Endothelial cell of umbilical vein (primary cell): ENCODE results near the gene RPS29.

Experiments used
- EZH2 ChIP-seq: IDR thresholded peaks from 2 replicates; pipeline ENCODE4 v1.6.1; 2012; ENCODE audit warnings: borderline replicate concordance, low read depth, mild to moderate bottlenecking, moderate library complexity, low read length, inconsistent platforms; ENCODE audit not compliant: severe bottlenecking
- FOS ChIP-seq: IDR thresholded peaks from 2 replicates; pipeline ENCODE4 v1.6.1; 2011; ENCODE audit warnings: mild to moderate bottlenecking, low read length, moderate library complexity, borderline replicate concordance; ENCODE audit not compliant: insufficient read depth
- JUN ChIP-seq: IDR thresholded peaks from 2 replicates; pipeline ENCODE4 v1.6.1; 2011; ENCODE audit warnings: borderline replicate concordance, low read depth; ENCODE audit not compliant: insufficient read length, insufficient read depth
- MYC ChIP-seq: IDR thresholded peaks from one replicate; pipeline ENCODE4 v1.6.1; 2011; ENCODE audit warnings: mild to moderate bottlenecking, low read depth, low read length
- POLR2A ChIP-seq: IDR thresholded peaks from 2 replicates; pipeline ENCODE4 v1.6.1; 2012; ENCODE audit warnings: low read depth, mild to moderate bottlenecking, control low read depth, low read length
- POLR2AphosphoS5 ChIP-seq: IDR thresholded peaks from 2 replicates; pipeline ENCODE4 v1.6.1; 2012; ENCODE audit warnings: low read depth, mild to moderate bottlenecking, control low read depth, low read length, moderate library complexity; ENCODE audit not compliant: insufficient read depth
- TF ChIP-seq, protein P1 (sequence below), 2 donors: IDR thresholded peaks; 1 replicate in 1 of 2; 2 replicates in 1 of 2; pipeline ENCODE4 v1.5.1; 2011; ENCODE audit warnings: low read length in 2 of 2, mild to moderate bottlenecking in 2 of 2, moderate library complexity in 2 of 2, control low read depth in 1 of 2, inconsistent platforms in 1 of 2, low read depth in 1 of 2; ENCODE audit not compliant: insufficient read depth in 1 of 2; ENCODE audit errors: extremely low read depth in 1 of 2
- TF ChIP-seq, protein P2 (sequence below): IDR thresholded peaks from 2 replicates; pipeline ENCODE4 v1.6.1; 2011; ENCODE audit not compliant: insufficient read depth, insufficient read length

DNA sequence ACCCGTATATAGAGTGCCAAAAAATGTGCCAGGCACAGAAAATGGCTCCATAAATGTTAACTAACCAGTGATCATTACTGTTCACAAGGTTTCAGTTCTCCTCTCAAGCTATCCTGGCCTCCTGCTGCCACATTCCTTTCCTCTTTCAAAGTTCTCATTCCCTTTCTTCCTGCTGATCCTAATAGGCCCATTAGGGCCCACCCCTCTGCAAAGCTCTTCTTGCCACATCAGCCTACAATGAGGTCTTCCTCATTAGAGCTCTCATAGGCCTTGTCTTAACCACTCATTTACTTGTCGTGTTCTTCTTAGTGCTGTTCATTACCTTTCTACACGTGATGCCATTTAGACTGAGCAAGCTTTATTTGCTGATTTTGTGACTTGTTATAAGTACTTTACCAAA is 40.5 kb downstream of the RPS29 start:
- TF ChIP-seq EZH2, result no peak
- TF ChIP-seq, protein P1, sequence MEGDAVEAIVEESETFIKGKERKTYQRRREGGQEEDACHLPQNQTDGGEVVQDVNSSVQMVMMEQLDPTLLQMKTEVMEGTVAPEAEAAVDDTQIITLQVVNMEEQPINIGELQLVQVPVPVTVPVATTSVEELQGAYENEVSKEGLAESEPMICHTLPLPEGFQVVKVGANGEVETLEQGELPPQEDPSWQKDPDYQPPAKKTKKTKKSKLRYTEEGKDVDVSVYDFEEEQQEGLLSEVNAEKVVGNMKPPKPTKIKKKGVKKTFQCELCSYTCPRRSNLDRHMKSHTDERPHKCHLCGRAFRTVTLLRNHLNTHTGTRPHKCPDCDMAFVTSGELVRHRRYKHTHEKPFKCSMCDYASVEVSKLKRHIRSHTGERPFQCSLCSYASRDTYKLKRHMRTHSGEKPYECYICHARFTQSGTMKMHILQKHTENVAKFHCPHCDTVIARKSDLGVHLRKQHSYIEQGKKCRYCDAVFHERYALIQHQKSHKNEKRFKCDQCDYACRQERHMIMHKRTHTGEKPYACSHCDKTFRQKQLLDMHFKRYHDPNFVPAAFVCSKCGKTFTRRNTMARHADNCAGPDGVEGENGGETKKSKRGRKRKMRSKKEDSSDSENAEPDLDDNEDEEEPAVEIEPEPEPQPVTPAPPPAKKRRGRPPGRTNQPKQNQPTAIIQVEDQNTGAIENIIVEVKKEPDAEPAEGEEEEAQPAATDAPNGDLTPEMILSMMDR (IDR thresholded peaks at IDR 0.05; ENCODE audit: extremely low read depth in 1 of 2, insufficient read depth in 1 of 2, low read depth in 1 of 2, low read length in 2 of 2), result no peak
- TF ChIP-seq POLR2A, result no peak
- TF ChIP-seq MYC, result no peak
- TF ChIP-seq POLR2AphosphoS5, result no peak
- TF ChIP-seq FOS, result no peak
- TF ChIP-seq, protein P2, sequence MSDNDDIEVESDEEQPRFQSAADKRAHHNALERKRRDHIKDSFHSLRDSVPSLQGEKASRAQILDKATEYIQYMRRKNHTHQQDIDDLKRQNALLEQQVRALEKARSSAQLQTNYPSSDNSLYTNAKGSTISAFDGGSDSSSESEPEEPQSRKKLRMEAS, result no peak
- TF ChIP-seq JUN, result no peak
